GM10266 (cell line): ENCODE data around the gene CERS1.
"Not testable (repeated sequence)": the region's sequence is repeated elsewhere in the genome, so short reads cannot be mapped to it uniquely, and the experiment has no call there.

Experiments
- DNase-seq: peaks from one replicate; pipeline ENCODE4 v3.0.0; 2012; ENCODE audit errors: extremely low spot score
- CTCF ChIP-seq: IDR thresholded peaks from 2 replicates; pipeline ENCODE4 v1.5.1; 2012; ENCODE audit warnings: mild to moderate bottlenecking, low read depth; ENCODE audit not compliant: control insufficient read depth, insufficient read depth; ENCODE audit errors: missing control alignments

CERS1 gene

DNA sequence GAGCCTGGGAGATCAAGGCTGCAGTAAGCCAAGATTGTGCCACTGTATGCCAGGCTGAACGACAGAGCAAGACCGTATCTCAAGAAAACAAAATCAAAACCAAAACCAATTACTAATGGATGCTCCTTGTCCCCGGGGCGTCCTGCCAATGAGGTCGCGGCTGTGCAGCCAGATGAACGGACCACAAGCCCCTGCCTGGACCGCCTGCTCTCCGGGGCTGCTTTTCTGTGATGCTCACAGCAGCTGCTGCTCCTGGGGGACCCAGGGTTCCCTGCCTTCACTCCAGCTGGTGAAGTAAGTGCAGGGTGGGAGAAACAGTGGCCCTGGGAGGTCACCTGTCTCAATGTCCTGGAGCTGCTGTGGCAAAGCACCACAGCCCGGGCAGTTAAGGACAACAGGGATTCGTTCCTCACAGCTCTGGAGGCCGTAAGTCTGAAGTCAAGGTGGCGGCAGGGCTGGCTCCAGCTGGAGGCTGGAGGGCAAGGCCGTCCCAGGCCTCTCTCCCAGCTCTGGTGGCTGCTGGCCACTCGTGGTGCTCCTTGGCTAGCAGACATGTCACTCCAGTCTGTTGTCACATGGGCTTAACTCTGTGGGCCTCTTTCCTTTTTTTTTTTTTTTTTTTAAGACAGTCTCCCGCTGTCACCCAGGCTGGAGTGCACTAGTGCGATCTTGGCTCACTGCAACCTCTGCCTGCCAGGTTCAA lies 13.1 kb upstream of the CERS1 start:
- no peak for DNase-seq

DNA sequence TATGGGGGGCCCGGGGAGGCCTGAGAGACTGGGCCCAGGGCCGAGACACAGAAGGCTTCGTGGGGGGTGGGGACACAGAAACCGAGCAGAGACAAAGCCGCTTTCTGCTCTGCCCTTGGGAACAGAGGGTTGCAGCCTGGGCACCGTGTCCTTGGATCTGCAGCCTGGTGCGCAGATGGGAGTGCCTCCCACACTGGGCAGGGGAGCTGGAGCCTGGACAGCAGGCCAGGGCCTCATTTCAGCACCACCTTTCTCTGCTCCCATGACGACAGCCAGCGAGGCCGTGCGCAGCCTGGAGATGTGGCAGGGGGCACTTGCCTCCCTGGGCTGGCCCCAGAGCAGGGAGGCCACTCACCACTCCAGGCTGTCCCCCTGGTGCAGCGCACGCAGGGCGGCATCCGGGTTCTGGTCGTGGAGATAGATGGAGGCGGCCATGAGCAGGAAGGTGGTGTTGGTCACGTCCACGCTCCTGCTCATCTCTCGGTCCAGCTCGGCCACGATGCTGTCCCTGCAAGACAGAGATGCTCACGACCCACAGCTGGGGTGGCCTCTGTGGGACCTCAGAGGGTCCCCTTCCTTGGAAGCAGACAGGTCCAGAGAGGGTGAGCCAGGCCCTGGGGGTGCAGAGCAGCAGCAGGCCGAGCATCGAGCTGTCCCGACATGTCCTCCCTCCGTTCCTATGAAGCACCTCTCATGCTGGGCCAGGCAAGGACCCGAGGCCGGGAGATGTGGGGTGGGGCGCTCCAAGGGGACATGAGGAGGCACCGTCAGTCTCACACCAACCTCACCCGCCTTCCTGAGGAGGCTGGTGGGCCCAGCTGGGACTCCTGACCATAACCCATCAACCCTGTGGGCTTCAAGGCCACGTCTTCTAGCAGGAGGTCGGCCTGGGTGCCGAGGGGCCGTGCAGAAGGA lies 10.9 kb upstream of the CERS1 start:
- DNase-seq: no peak
- no peak for TF ChIP-seq CTCF

More for the DNA sequence above, 13.1 kb upstream of the CERS1 start:
- no peak for TF ChIP-seq CTCF

GRCh38 chr19:18905513-18906236 lies 9.7 kb upstream of the CERS1 start:
- DNase-seq: no peak
- TF ChIP-seq CTCF: no peak

DNA sequence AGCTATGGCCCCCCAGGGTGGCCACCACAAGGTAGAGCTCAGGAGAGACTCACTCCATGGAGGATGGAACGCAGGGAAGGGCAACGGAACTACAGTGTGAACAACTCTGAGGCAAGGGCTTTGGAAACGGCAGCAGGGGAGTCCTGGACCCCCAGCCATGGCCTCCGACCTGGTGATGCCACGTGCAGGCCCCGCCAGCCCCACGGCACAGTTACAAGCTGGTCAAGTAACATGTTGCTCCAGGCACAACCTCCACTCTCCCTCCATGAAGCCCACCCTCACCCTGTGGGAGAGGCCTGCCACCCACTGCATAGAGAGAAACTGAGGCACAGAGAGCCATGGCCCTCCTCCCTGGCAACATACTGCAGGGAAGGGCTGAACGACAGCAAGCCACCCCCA lies 9.1 kb upstream of the CERS1 start:
- no peak for TF ChIP-seq CTCF

GRCh38 chr19:18904334-18905057 lies 8.5 kb upstream of the CERS1 start:
- no peak for TF ChIP-seq CTCF
- no peak for DNase-seq

More for the DNA sequence above, 9.1 kb upstream of the CERS1 start:
- DNase-seq: no peak

DNA sequence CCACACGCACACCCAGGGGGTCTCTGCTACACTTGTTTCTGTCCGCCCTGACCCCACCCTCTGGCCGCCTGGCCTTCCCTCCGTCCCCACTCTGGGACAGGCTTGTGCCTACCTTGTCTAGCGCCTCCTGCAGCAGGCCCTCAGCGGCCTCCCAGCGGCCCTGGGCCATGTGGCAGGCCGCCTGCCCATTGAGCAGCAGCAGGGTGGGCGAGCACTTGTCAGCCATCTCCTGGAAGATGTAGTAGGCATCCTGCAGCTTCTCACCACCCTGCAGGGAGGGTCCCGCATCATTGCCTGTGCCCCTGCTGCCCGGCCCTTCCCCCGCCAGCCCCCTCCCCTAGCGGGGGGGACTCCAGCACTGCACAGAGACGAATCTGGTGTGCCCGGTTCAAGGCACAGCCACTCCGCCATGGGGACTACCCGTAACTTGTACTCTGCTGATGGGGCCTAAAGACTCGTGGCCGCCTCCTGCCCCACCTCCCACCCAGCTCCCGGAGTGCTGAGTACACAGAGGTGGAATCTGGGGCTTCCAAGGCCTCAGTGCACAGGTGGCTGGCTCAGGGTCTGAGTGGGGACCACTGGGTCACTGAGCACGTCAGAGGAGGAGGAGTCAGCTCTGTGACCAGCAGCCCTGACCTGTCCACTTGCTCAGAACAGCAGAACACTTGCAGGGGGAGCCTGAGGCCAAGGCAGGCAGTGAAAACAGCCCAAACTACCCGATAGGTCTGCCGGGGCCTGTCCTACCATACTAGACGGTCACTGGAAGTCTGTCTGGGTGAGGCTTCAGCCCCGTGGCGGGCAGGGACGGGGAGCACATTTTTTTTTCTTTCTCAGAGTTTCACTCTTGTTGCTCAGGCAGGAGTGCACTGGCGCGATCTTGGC lies 7.4 kb upstream of the CERS1 start:
- no peak for TF ChIP-seq CTCF
- DNase-seq: no peak

- DNase-seq: not testable (repeated sequence)
These were observed 6.6 kb upstream of the CERS1 start for GRCh38 chr19:18902519-18902918.
